Activated T-cell treated with anti-CD3 and anti-CD28 coated beads, Interleukin-2, amount 50 U/mL, for 4 hours (primary cell): Measurements from ENCODE around the gene G3BP2. TPM values are rescaled to one million over a fixed set of nuclear protein-coding genes. Genes with fewer than 3 reads are reported as not detected.

Experiments used
- ATAC-seq, 2 donors: fragments of 200-7000 bp; cut with Tn5 transposase; one replicate each; pipeline ENCODE4 v1.10.0; 2021
- DNase-seq: peaks from one replicate; pipeline ENCODE4 v3.0.0-alpha.2; 2020
- H3K27me3 Mint-ChIP-seq: one replicate; pipeline ENCODE4 v1.8.0; 2021; ENCODE audit warnings: low read depth, mixed read lengths
- H3K36me3 Mint-ChIP-seq: one replicate; pipeline ENCODE4 v1.8.0; 2022; ENCODE audit warnings: mixed read lengths; ENCODE audit not compliant: insufficient read depth
- H3K4me1 Mint-ChIP-seq: one replicate; pipeline ENCODE4 v1.8.0; 2021; ENCODE audit warnings: low read depth, mixed read lengths
- H3K4me3 Mint-ChIP-seq: one replicate; pipeline ENCODE4 v1.8.0; 2021; ENCODE audit warnings: mild to moderate bottlenecking, moderate library complexity, mixed read lengths
- H3K9me3 Mint-ChIP-seq: one replicate; pipeline ENCODE4 v1.8.0; 2021; ENCODE audit warnings: mixed read lengths
- total RNA-seq, 3 donors: library from RNA; stranded (reverse); gene quantifications; one replicate each; pipeline ENCODE4 v1.2.1, GENCODE V29; 2021

Gene G3BP2
- total RNA-seq, 3 donors from 2014 or later = 177 to 196 (median 189) TPM

GRCh38 chr4:75593393-75593792, 79.8 kb downstream of the G3BP2 start:
- Mint-ChIP-seq H3K4me1 (no peaks in the 10 kb centered on the region), H3K4me3 (no peak overlapping the region), H3K9me3 (no peaks in the 10 kb centered on the region), H3K27me3 (no peaks in the 10 kb centered on the region), H3K36me3 (no peaks in the 10 kb centered on the region)
- no peak for ATAC-seq
- DNase-seq = no peak

Other genes starting within 250 kb of the G3BP2 start
- 10 to 100 TPM; 30.4 to 38.3 (median 34.6) TPM for gene RCHY1, start 159.0 kb downstream of the G3BP2 start, total RNA-seq
- gene THAP6, start 158.9 kb downstream of the G3BP2 start, total RNA-seq = 10 to 100 TPM; 13.6 to 20.9 (median 14.0) TPM
- not detected for gene ODAPH, start 117.3 kb downstream of the G3BP2 start, total RNA-seq
- gene CDKL2, start 42.9 kb downstream of the G3BP2 start, total RNA-seq = under 1 TPM in 2 of 3 donors, not detected in 1; 0.08 to 0.33 TPM
- 10 to 100 TPM; 28.1 to 31.6 (median 30.1) TPM for gene USO1, start 51.2 kb upstream of the G3BP2 start, total RNA-seq
- not detected for gene PPEF2, start 229.0 kb upstream of the G3BP2 start, total RNA-seq